ENCODE results near the gene MNT.
A peak's percentile ranks its signal among the peaks of the same experiment; 100 is the strongest.

MNT gene

GRCh38 chr17:2369039-2369438 is 31.8 kb downstream of the MNT start:
- no peak for TF ChIP-seq CTCF (IDR thresholded peaks at IDR 0.05; ENCODE audit: insufficient read depth, low read depth, low read length, missing control alignments)
- no peak overlapping the region for H3K4me3 ChIP-seq (ENCODE audit: low read length)
- no peak for DNase-seq (ENCODE audit: low read depth)

GRCh38 chr17:2368359-2368758 is 32.5 kb downstream of the MNT start:
- DNase-seq (ENCODE audit: low read depth): no peak
- no peak for TF ChIP-seq CTCF (IDR thresholded peaks at IDR 0.05; ENCODE audit: insufficient read depth, low read depth, low read length, missing control alignments)
- no peak overlapping the region for H3K4me3 ChIP-seq (ENCODE audit: low read length)

- peak; percentile 31 for TF ChIP-seq CTCF (IDR thresholded peaks at IDR 0.05; ENCODE audit: insufficient read depth, low read depth, low read length, missing control alignments)
- DNase-seq (ENCODE audit: low read depth): no peak
- H3K4me3 ChIP-seq (ENCODE audit: low read length): no peak overlapping the region
Measured at GRCh38 chr17:2366747-2367494, 33.9 kb downstream of the MNT start.

DNA sequence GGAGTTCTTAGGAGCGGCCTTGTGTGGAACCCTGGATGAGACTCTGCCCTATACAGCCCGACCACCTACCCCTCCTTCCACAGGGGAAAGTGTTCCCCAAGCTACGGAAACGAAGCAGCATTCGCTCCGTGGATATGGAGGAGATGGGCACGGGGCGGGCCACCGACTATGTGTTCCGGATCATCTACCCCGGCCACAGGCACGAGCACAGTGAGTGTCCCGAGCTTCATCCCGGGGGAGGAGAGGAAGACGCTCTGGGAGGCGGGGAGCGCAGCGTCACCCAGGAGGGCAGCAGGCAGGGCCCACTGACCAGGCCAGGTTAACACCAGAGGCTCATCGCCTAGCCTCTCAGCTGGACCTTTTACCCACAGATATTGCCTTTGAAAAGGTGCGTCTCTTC is 35.7 kb downstream of the MNT start:
- no peak for TF ChIP-seq CTCF (IDR thresholded peaks at IDR 0.05; ENCODE audit: insufficient read depth, low read depth, low read length, missing control alignments)
- DNase-seq (ENCODE audit: low read depth): no peak
- no peak overlapping the region for H3K4me3 ChIP-seq (ENCODE audit: low read length)

GRCh38 chr17:2364763-2365116 is 36.1 kb downstream of the MNT start:
- DNase-seq (ENCODE audit: low read depth): no peak
- TF ChIP-seq CTCF (IDR thresholded peaks at IDR 0.05; ENCODE audit: insufficient read depth, low read depth, low read length, missing control alignments): no peak
- H3K4me3 ChIP-seq (ENCODE audit: low read length): no peak overlapping the region

- no peak for DNase-seq (ENCODE audit: low read depth)
- TF ChIP-seq CTCF (IDR thresholded peaks at IDR 0.05; ENCODE audit: insufficient read depth, low read depth, low read length, missing control alignments): no peak
- no peak overlapping the region for H3K4me3 ChIP-seq (ENCODE audit: low read length)
Measured at GRCh38 chr17:2363851-2364762, 36.8 kb downstream of the MNT start.

All from epithelial cell of esophagus (primary cell).